Neural progenitor cell (in vitro differentiated cells): ENCODE measurements around the gene MVK. TPM values are rescaled to one million over a fixed set of nuclear protein-coding genes. Genes with fewer than 3 reads are reported as not detected.
"Not testable (repeated sequence)": the region's sequence is repeated elsewhere in the genome, so short reads cannot be mapped to it uniquely, and the experiment has no call there.

ENCODE experiments used
- DNase-seq: peaks from one replicate; pipeline ENCODE4 v3.0.0-alpha.2; 2016; ENCODE audit warnings: low spot score
- H2AFZ ChIP-seq: fragments of 200-600 bp; sonication (generic); replicated peaks from 2 replicates; pipeline ENCODE4 v1.6.1; 2016; ENCODE audit warnings: antibody characterized with exemption
- H3F3A ChIP-seq: fragments of 200-600 bp; sonication (generic); 2 replicates; pipeline ENCODE4 v1.6.1; 2016; ENCODE audit warnings: antibody characterized with exemption, low read depth
- H3K27ac ChIP-seq: fragments of 200-600 bp; sonication (generic); 2 replicates; pipeline ENCODE4 v1.5.1; 2016; ENCODE audit warnings: mild to moderate bottlenecking
- H3K27me3 ChIP-seq: fragments of 200-600 bp; sonication (generic); 2 replicates; pipeline ENCODE4 v1.6.1; 2016; ENCODE audit warnings: mild to moderate bottlenecking, moderate library complexity
- H3K36me3 ChIP-seq: fragments of 200-600 bp; sonication (generic); 2 replicates; pipeline ENCODE4 v1.5.1; 2016
- H3K4me1 ChIP-seq: fragments of 200-600 bp; sonication (generic); 2 replicates; pipeline ENCODE4 v1.6.1; 2016; ENCODE audit warnings: mixed run types
- H3K4me2 ChIP-seq: fragments of 200-600 bp; sonication (generic); 2 replicates; pipeline ENCODE4 v1.6.1; 2016
- H3K4me3 ChIP-seq: fragments of 200-600 bp; sonication (generic); 2 replicates; pipeline ENCODE4 v1.5.1; 2016
- H3K79me2 ChIP-seq: fragments of 200-600 bp; sonication (generic); 2 replicates; pipeline ENCODE4 v1.6.1; 2016; ENCODE audit warnings: low read depth
- H3K9ac ChIP-seq: fragments of 200-600 bp; sonication (generic); 2 replicates; pipeline ENCODE4 v1.6.1; 2016
- H3K9me3 ChIP-seq: fragments of 200-600 bp; sonication (generic); 2 replicates; pipeline ENCODE4 v1.5.1; 2016; ENCODE audit warnings: low read depth
- H4K20me1 ChIP-seq: fragments of 200-600 bp; sonication (generic); 2 replicates; pipeline ENCODE4 v1.6.1; 2016; ENCODE audit warnings: low read depth
- H3K27ac Mint-ChIP-seq: 3 replicates; pipeline ENCODE4 v1.8.0; 2021; ENCODE audit warnings: mixed read lengths
- H3K27me3 Mint-ChIP-seq: 2 replicates; pipeline ENCODE4 v1.8.0; 2022; ENCODE audit warnings: low read depth, mild to moderate bottlenecking, inconsistent platforms, moderate library complexity, mixed read lengths; ENCODE audit not compliant: insufficient read depth
- H3K36me3 Mint-ChIP-seq: 3 replicates; pipeline ENCODE4 v1.8.0; 2021; ENCODE audit warnings: mixed read lengths
- H3K4me1 Mint-ChIP-seq: 3 replicates; pipeline ENCODE4 v1.8.0; 2021; ENCODE audit warnings: mixed read lengths
- H3K4me3 Mint-ChIP-seq: 3 replicates; pipeline ENCODE4 v1.8.0; 2021; ENCODE audit warnings: mild to moderate bottlenecking, moderate library complexity, mixed read lengths
- H3K9me3 Mint-ChIP-seq: 3 replicates; pipeline ENCODE4 v1.8.0; 2020; ENCODE audit warnings: mixed read lengths
- EZH2 ChIP-seq: fragments of 200-600 bp; sonication (generic); IDR thresholded peaks from 2 replicates; pipeline ENCODE4 v1.6.1; 2017; ENCODE audit warnings: antibody characterized with exemption, mild to moderate bottlenecking, moderate library complexity
- EZH2phosphoT487 ChIP-seq: fragments of 200-600 bp; sonication (generic); IDR thresholded peaks from 2 replicates; pipeline ENCODE4 v1.6.1; 2017; ENCODE audit warnings: antibody characterized with exemption
- total RNA-seq: library from RNA; depleted of rRNA; stranded (reverse); fragments of >200 nt; gene quantifications from 2 replicates; pipeline ENCODE4 v1.2.3, GENCODE V29; 2015; ENCODE audit warnings: low replicate concordance
- TF ChIP-seq, protein P1 (sequence below): fragments of 200-600 bp; sonication (generic); IDR thresholded peaks from 2 replicates; pipeline ENCODE4 v1.5.1; 2017; ENCODE audit warnings: antibody characterized with exemption, mild to moderate bottlenecking

Gene MVK
- total RNA-seq, 1 donor from 2014 or later, result 8.3 TPM

- H2AFZ ChIP-seq, result no peak overlapping the region
- no peak overlapping the region for H3K4me3 ChIP-seq
- peaks cover 47% of the 10 kb centered on the region for H3K4me1 Mint-ChIP-seq
- no peaks in the 10 kb centered on the region for H3K27me3 ChIP-seq
- H3K9me3 Mint-ChIP-seq, result no peaks in the 10 kb centered on the region
- no peak overlapping the region for H3K4me3 Mint-ChIP-seq
- peaks cover 15% of the 10 kb centered on the region for H3K27me3 Mint-ChIP-seq
- no peak overlapping the region for H3K4me2 ChIP-seq
- TF ChIP-seq EZH2 (no peak), EZH2phosphoT487 (no peak)
- TF ChIP-seq, protein P1, sequence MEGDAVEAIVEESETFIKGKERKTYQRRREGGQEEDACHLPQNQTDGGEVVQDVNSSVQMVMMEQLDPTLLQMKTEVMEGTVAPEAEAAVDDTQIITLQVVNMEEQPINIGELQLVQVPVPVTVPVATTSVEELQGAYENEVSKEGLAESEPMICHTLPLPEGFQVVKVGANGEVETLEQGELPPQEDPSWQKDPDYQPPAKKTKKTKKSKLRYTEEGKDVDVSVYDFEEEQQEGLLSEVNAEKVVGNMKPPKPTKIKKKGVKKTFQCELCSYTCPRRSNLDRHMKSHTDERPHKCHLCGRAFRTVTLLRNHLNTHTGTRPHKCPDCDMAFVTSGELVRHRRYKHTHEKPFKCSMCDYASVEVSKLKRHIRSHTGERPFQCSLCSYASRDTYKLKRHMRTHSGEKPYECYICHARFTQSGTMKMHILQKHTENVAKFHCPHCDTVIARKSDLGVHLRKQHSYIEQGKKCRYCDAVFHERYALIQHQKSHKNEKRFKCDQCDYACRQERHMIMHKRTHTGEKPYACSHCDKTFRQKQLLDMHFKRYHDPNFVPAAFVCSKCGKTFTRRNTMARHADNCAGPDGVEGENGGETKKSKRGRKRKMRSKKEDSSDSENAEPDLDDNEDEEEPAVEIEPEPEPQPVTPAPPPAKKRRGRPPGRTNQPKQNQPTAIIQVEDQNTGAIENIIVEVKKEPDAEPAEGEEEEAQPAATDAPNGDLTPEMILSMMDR, result no peak
- H3K9me3 ChIP-seq, result no peaks in the 10 kb centered on the region
- H3K36me3 Mint-ChIP-seq, result no peaks in the 10 kb centered on the region
- no peaks in the 10 kb centered on the region for H4K20me1 ChIP-seq
- H3K79me2 ChIP-seq, result no peaks in the 10 kb centered on the region
- peaks cover 31% of the 10 kb centered on the region for H3F3A ChIP-seq
- H3K27ac ChIP-seq, result no peak overlapping the region
- H3K27ac Mint-ChIP-seq, result no peak overlapping the region
- no peaks in the 10 kb centered on the region for H3K36me3 ChIP-seq
- peaks cover 44% of the 10 kb centered on the region for H3K4me1 ChIP-seq
- H3K9ac ChIP-seq, result no peak overlapping the region
- DNase-seq, result no peak
Measured at GRCh38 chr12:109600995-109601394, 27.4 kb downstream of the MVK start.

GRCh38 chr12:109601557-109601956 is 28.0 kb downstream of the MVK start:
- no peak for TF ChIP-seq EZH2phosphoT487
- TF ChIP-seq, protein P1, result no peak
- TF ChIP-seq EZH2, result no peak
- no peaks in the 10 kb centered on the region for H3K9me3 ChIP-seq
- no peaks in the 10 kb centered on the region for H3K27me3 ChIP-seq
- H3K4me1 Mint-ChIP-seq, result peaks cover 50% of the 10 kb centered on the region
- peaks cover 36% of the 10 kb centered on the region for H3F3A ChIP-seq
- H3K27ac Mint-ChIP-seq, result no peak overlapping the region
- H4K20me1 ChIP-seq, result no peaks in the 10 kb centered on the region
- H3K36me3 Mint-ChIP-seq, result no peaks in the 10 kb centered on the region
- H3K4me1 ChIP-seq, result peaks cover 50% of the 10 kb centered on the region
- DNase-seq, result no peak
- H3K9me3 Mint-ChIP-seq, result no peaks in the 10 kb centered on the region
- H3K36me3 ChIP-seq, result no peaks in the 10 kb centered on the region
- H3K27me3 Mint-ChIP-seq, result peaks cover 15% of the 10 kb centered on the region
- no peaks in the 10 kb centered on the region for H3K79me2 ChIP-seq
- H3K4me3 Mint-ChIP-seq, result peak overlapping the region; percentile 30
- no peak overlapping the region for H2AFZ ChIP-seq
- H3K4me2 ChIP-seq, result no peak overlapping the region
- no peak overlapping the region for H3K27ac ChIP-seq
- H3K9ac ChIP-seq, result no peak overlapping the region
- H3K4me3 ChIP-seq, result no peak overlapping the region

GRCh38 chr12:109602132-109602531 is 28.5 kb downstream of the MVK start:
- Histone ChIP-seq H3K4me2 (peak overlapping the region; percentile 31), H3K4me1 (peaks cover 54% of the 10 kb centered on the region), H3F3A (peaks cover 41% of the 10 kb centered on the region)
- Mint-ChIP-seq H3K4me1 (peaks cover 54% of the 10 kb centered on the region), H3K27me3 (peaks cover 15% of the 10 kb centered on the region)
- not testable (repeated sequence) for H3K36me3 ChIP-seq, H3K9me3 ChIP-seq, H3K27ac ChIP-seq, H2AFZ ChIP-seq, H4K20me1 ChIP-seq, H3K9ac ChIP-seq, H3K9me3 Mint-ChIP-seq, H3K4me3 ChIP-seq, DNase-seq, H3K27ac Mint-ChIP-seq, H3K27me3 ChIP-seq, H3K36me3 Mint-ChIP-seq, H3K79me2 ChIP-seq, H3K4me3 Mint-ChIP-seq

DNA sequence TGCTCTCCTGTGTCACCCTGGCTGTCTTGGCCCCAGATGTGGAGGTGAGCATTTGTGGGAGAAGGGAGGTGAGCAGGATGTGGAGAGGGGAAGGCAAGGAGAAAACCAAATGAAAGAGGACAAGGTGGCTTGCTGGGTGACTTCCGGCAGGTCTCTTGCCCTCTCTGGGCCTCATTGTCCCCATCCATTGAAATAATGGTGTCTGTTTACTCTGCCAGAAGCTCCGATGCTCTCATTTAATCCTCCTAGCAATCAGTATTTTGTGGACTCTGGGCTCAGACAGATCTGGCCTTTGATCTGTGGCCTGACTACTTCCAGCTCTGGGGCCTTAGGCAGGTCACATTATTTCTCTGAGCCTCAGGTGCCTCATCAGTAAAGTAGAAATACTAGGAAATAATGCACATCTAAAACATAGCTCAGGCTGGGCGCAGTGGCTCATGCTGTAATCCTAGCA is 30.6 kb downstream of the MVK start:
- H3K79me2 ChIP-seq, result no peaks in the 10 kb centered on the region
- Mint-ChIP-seq H3K4me3 (peak overlapping the region; percentile 28), H3K27me3 (peaks cover 26% of the 10 kb centered on the region), H3K9me3 (no peaks in the 10 kb centered on the region), H3K27ac (no peak overlapping the region), H3K36me3 (no peaks in the 10 kb centered on the region), H3K4me1 (peaks cover 51% of the 10 kb centered on the region)
- no peaks in the 10 kb centered on the region for H3K9me3 ChIP-seq
- no peak overlapping the region for H3K9ac ChIP-seq
- DNase-seq, result no peak
- peaks cover 56% of the 10 kb centered on the region for H3F3A ChIP-seq
- H3K4me1 ChIP-seq, result peaks cover 56% of the 10 kb centered on the region
- no peak for TF ChIP-seq EZH2phosphoT487
- TF ChIP-seq, protein P1, result no peak
- no peak for TF ChIP-seq EZH2
- H2AFZ ChIP-seq, result no peak overlapping the region
- no peak overlapping the region for H3K4me2 ChIP-seq
- H3K27ac ChIP-seq, result no peak overlapping the region
- no peak overlapping the region for H3K4me3 ChIP-seq
- H4K20me1 ChIP-seq, result no peaks in the 10 kb centered on the region
- no peaks in the 10 kb centered on the region for H3K36me3 ChIP-seq
- H3K27me3 ChIP-seq, result no peaks in the 10 kb centered on the region
